Stimulated activated CD4-positive, alpha-beta T cell treated with anti-CD3 and anti-CD28 coated beads, Interleukin-4, amount 100 ng/mL, for 1 hour (primary cell): Measurements from ENCODE around the gene LZTS2.

Source experiments
- DNase-seq: peaks from one replicate; pipeline ENCODE4 v3.0.0-alpha.2; 2020

Gene LZTS2

GRCh38 chr10:100979791-100980272 lies 19.8 kb upstream of the LZTS2 start:
- no peak for DNase-seq

DNA sequence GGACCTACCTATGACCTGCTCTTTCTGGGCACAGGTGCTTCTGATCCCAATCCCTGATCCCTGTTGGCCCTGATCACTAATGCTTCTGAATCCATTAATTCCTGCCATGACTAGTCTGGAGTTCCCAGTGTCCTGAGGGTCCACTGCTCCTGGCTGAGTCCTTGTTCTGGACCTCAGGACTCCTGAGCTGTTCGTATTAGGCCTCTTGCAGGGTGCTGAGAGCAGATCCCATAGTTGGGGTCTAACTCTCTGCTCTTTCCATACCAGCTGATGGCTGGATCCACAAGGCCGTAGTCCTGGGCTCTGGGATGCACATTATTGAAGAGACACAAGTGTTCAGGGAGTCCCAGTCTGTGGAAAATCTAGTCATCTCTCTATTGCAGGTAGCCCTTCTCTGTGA lies 19.3 kb upstream of the LZTS2 start:
- no peak for DNase-seq

GRCh38 chr10:100980711-100981110 lies 18.9 kb upstream of the LZTS2 start:
- DNase-seq, result no peak

- no peak for DNase-seq
Measured at GRCh38 chr10:100981178-100981772, 18.3 kb upstream of the LZTS2 start.

GRCh38 chr10:100982916-100983830 lies 16.4 kb upstream of the LZTS2 start:
- DNase-seq, result no peak

DNA sequence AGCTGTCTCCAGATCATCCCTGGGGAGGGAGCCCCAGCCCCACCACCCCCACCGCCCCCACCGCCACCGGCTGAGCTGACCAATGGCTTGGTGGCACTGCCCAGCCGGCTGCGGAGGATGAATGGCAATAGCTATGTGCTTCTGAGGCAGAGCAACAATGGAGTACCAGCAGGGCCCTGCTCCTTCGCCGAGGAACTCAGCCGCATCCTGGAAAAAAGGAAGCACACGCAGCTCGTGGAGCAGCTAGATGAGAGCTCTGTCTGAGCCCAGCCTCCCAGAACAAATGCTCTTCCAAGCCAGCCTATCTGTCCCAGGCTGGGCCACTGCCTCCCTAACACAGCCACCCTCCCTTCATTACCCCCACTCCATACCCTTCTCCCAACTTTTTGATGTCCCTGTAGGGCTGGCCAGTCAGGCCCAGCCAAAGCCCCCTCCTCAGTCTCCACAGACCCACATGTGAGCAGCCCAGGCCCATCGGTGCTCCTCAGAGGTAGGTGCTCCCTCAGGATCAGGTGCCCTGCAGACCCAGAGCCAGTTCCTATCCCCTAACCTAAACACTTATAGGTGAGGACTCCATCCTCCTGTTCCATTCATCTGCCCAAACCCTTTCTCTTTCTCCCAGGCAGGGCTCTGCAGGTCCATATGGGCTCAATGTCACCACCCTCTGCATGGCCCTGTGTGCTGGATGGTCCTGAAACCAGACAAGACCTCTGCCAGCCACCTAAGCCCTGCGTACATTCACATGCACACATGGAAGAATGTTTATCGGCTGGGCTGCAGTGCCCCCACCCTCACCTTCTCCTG lies 15.5 kb upstream of the LZTS2 start:
- DNase-seq, result no peak

GRCh38 chr10:100984672-100985177 lies 14.9 kb upstream of the LZTS2 start:
- DNase-seq, result no peak

- DNase-seq, result no peak
Measured at GRCh38 chr10:100985336-100985735, 14.3 kb upstream of the LZTS2 start.

DNA sequence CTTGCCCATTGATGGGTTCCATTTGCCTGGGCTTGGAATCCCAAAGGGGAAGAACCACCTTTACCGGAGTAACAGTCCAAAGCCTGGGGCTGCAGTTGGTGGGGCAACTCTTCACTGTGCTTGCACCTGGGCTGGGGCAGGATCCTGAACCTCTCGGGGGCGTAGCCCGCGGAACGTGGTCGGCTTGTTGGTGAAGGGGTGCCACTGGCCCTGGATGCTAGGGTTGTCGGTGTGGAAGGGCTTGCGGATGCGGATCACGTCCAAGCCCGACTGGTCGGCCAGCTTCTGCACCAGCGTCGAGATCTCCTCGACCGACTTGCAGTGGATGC lies 13.0 kb upstream of the LZTS2 start:
- DNase-seq, result no peak

DNA sequence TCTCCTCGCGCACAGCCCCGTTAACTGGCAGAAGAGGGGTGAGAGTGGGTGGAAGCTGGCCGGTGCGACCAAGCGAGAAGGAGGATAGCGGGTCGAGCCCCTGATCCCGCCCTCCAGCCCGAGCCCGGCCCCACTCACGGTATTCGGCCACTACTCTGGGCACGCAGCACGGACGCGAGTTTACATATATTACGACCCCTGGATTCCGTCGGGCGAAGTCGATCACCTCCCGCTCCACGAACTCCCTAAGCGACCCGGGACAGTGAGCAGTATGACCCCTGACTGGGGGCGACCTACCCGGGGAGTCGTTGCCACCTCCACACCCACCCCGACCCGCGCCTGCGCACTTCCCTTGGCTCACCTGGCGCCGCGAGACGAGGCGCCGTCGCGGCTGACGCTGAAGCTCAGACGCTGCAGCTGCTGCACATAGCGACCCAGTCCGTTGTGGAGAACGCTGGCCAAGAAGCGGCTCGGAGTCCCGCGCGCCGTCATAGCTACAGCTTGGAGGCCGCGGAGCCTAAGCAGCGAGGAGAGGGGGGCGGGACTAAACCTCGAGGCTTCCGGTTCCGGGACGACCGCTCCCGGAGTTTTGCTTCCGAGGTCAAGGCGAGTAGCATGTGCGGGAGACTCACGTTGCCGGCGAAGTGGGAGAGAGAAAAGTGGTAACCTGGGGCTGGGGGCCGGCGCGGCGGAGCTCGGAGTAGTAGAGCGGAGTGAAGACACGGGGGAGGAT lies 12.5 kb upstream of the LZTS2 start, which contains the start of the genes MRPL43 and TWNK:
TSS of gene MRPL43 (minus strand) at position 546 of the 733 bp plus-strand sequence. CDS start at position 492, 54 bp downstream.
TSS of gene TWNK (plus strand) at position 592 of the 733 bp plus-strand sequence. CDS start 668 bp downstream, outside the sequence.
- DNase-seq, result peak; percentile 86

DNA sequence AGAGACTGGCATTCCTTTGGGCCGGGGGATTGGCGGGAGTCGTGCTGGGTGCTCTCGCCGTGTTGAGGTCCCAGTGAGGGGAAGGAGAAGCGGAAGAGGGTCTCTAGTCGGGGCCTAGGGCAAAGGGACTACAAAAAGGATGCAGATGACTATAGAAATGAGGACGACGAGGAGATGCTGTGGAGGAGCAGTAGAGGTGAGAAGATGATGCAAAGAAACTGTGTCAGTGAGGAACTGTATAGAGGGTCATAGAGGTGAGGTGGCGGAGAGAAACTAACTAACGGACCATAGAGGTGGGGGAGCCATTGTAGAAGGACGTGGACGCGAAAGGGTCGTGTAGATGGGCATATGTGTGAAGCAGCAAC lies 11.9 kb upstream of the LZTS2 start:
- DNase-seq, result no peak

GRCh38 chr10:100988166-100988565 lies 11.4 kb upstream of the LZTS2 start:
- no peak for DNase-seq

- DNase-seq, result no peak
Measured at GRCh38 chr10:100989088-100989487, 10.5 kb upstream of the LZTS2 start.

GRCh38 chr10:100993986-100994708 lies 5.5 kb upstream of the LZTS2 start:
- DNase-seq, result no peak

- no peak for DNase-seq
Measured at GRCh38 chr10:100995181-100995580, 4.4 kb upstream of the LZTS2 start.

GRCh38 chr10:100996678-100997359 lies 2.8 kb upstream of the LZTS2 start:
- peak; percentile 49 for DNase-seq

DNA sequence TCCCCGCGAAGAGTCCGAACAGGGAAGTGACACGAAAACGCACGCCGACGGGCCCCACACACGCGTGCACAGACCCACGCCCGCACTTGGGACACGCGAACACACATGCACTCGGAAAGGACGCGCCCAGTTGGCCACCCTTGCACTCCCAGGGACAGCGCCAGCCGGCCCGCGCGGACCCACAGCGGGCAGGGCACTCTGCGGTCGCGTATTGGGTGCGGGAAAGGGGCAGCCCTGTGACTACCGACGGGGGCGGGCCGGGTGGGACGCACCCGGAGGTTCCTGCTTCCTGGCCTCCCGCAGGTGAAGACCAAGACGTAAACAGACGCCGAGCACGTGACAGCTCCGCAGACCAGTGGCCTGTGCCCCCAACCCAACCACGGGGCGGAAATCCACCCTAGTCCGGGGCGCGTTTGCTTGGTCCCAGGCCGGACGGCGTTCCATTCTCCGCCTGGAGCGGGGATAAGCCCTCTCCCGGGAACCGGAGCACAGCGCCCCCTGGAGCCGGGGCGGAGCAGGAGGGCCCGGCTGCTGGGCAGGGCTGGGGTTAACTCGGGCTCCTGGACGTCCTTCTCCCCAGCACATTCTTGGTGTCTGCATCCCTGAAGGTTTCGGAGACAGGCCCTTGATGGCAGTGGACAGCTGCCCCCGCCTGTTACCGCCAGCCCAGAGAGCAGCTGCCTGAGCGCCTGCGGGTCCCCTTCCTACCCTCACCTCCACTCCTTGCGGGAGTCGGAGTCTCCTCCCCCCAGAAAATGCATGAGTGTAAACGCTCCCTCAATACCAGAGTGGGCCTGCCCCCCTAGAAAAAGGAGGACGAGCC lies 2.0 kb upstream of the LZTS2 start:
- peak; percentile 75 for DNase-seq

GRCh38 chr10:100998183-100998990 lies 1.2 kb upstream of the LZTS2 start:
- DNase-seq, result peak; percentile 68
